ENCODE results near the gene ANKRD63.

GRCh38 chr15:40250304-40250656 lies 32.6 kb downstream of the ANKRD63 start:
- TF ChIP-seq HOXA5 (CRISPR knock-in tag; IDR thresholded peaks at IDR 0.05), result no peak
- no peak for TF ChIP-seq ETV6 (CRISPR knock-in tag; conservative IDR thresholded peaks at IDR 0.05)
- no peak for TF ChIP-seq FOXJ3 (CRISPR knock-in tag; IDR thresholded peaks at IDR 0.05; ENCODE audit: borderline replicate concordance)
- no peak for TF ChIP-seq KDM1A (CRISPR knock-in tag; IDR thresholded peaks at IDR 0.05)
- TF ChIP-seq ZNF3 (CRISPR knock-in tag; IDR thresholded peaks at IDR 0.05), result no peak
- TF ChIP-seq CTCF (CRISPR knock-in tag; IDR thresholded peaks at IDR 0.05), result no peak
- TF ChIP-seq PRPF4 (IDR thresholded peaks at IDR 0.05; ENCODE audit: low read depth, low read length, poor library complexity, severe bottlenecking), result no peak
- TF ChIP-seq SRSF4 (IDR thresholded peaks at IDR 0.05; ENCODE audit: low read depth, low read length, poor library complexity, severe bottlenecking), result no peak
- TF ChIP-seq ATF7-NPFF (CRISPR knock-in tag; IDR thresholded peaks at IDR 0.05; ENCODE audit: low read depth), result no peak
- TF ChIP-seq, protein P1, sequence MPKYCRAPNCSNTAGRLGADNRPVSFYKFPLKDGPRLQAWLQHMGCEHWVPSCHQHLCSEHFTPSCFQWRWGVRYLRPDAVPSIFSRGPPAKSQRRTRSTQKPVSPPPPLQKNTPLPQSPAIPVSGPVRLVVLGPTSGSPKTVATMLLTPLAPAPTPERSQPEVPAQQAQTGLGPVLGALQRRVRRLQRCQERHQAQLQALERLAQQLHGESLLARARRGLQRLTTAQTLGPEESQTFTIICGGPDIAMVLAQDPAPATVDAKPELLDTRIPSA (CRISPR knock-in tag; IDR thresholded peaks at IDR 0.05; ENCODE audit: borderline replicate concordance), result no peak
- no peak for TF ChIP-seq GFI1 (CRISPR knock-in tag; IDR thresholded peaks at IDR 0.05; ENCODE audit: borderline replicate concordance)
- no peak for TF ChIP-seq ZMAT3 (CRISPR knock-in tag; conservative IDR thresholded peaks at IDR 0.05)
- TF ChIP-seq SNAPC2 (CRISPR knock-in tag; IDR thresholded peaks at IDR 0.05), result no peak
